B cell (primary cell): ENCODE results near the gene SMARCD3.

ENCODE experiments used
- CTCF ChIP-seq: fragments of 200-600 bp; IDR thresholded peaks from one replicate; pipeline ENCODE4 v1.8.0; 2022; ENCODE audit warnings: antibody characterized with exemption, mild to moderate bottlenecking
- EZH2 ChIP-seq: IDR thresholded peaks from 2 replicates; pipeline ENCODE4 v1.6.1; 2012; ENCODE audit warnings: borderline replicate concordance, low read depth, mild to moderate bottlenecking, moderate library complexity, low read length; ENCODE audit not compliant: insufficient read depth, poor library complexity, severe bottlenecking

- no peak for TF ChIP-seq CTCF
- TF ChIP-seq EZH2 = no peak
Observed at GRCh38 chr7:151238190-151238810, 10.2 kb downstream of the SMARCD3 start.
